ENCODE data around the gene IGSF21.
A peak's percentile ranks its signal among the peaks of the same experiment; 100 is the strongest.

Gene IGSF21

DNA sequence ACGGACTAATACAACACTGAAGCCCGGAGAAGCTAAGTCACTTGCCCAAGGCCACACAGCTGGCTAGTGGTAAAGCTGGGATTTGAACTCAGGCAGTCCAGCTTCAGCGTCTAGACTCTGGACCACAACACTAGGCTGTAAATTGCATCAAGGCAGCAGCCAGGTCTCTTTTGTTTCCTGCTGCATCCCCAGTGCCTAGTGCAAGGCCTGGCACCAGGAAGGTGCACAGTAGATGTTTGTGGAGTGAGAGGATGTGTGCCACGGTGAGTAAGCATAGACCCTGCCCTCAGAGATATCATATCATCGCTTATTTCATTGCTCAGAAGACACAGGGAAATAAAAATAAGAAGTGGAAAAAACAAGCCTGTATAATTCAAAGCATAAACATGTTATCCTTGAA, 40.9 kb downstream of the IGSF21 start:
- DNase-seq, result no peak

GRCh38 chr1:18149027-18149641, 41.5 kb downstream of the IGSF21 start:
- DNase-seq, result no peak

DNA sequence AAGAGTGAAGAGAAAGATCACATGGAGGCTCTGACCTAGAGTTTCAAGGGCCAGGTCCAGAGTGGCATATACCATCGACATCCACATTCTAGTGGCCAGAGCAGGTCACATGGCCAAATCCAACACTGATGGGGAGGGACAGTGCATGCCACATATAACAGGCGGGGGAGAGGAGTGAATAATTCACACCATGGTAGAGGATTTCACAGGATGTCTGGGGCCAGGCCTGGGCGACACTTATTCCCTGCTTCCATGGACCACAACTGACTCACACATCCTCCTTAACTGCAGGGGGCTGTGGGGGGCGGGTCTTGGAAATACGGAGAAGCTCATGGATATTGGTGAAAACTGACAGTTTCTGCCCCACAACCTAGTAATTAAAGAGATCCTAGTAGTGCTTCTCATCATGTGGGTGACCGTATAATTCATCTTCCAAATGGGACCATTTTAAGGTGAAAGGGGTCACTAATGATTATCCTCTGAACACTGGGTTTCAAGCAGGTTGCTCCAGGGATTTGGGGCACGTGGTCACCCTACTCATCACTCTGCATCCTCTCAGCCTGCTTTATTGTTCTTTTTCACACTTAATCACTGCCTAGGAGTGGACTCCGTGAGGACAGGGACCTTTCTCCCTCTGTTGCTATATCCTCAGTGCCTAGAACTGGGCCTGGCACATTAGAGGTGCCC, 44.0 kb downstream of the IGSF21 start:
- DNase-seq, result no peak

GRCh38 chr1:18154430-18155194, 47.0 kb downstream of the IGSF21 start:
- no peak for DNase-seq

DNA sequence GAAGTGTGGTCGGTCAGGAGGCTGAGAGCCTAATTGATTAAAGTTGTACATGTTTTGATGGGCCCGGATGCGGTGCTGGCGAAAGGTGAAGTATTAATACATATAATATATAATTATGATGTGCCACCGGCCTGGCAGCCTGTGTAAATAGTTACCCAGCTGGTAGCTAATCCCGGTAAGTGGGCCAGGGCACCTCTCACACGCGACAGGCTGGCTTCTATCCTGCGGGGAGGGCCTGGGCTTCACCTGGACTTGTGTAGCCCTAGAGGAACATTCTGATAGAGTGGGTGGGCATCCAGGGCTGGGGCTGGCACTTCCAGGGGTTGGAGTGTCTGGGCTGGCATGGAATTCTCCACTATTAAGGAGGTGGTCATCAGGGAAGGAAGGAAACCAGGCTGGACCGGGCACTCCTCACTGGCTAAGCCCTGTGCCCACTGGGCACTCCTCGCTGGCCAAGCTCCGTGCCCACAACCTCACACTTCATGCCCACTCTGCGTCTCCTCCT, 48.3 kb downstream of the IGSF21 start:
- no peak for DNase-seq

GRCh38 chr1:18157352-18157751, 49.8 kb downstream of the IGSF21 start:
- no peak for DNase-seq

GRCh38 chr1:18157968-18158367, 50.4 kb downstream of the IGSF21 start:
- no peak for DNase-seq

DNA sequence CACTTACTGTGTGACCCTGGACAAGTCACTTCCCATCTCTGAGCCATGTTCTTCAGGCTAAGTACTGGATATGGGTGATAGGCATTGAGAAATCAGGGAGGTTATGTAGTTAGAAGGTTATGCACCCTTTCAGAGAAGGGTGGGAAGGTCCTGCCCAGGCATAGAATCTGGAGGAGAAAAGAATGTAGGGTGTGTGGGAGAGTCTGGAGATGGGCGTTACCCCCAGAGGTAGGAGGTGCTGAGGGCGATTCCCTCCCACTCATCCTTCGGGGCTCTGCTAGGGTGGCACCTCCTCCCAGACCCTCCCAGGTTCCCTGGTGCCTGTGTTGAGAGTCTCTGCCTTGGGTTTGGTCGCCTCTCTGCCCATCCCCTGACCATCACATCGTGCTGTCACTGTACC, 51.1 kb downstream of the IGSF21 start:
- DNase-seq, result no peak

DNA sequence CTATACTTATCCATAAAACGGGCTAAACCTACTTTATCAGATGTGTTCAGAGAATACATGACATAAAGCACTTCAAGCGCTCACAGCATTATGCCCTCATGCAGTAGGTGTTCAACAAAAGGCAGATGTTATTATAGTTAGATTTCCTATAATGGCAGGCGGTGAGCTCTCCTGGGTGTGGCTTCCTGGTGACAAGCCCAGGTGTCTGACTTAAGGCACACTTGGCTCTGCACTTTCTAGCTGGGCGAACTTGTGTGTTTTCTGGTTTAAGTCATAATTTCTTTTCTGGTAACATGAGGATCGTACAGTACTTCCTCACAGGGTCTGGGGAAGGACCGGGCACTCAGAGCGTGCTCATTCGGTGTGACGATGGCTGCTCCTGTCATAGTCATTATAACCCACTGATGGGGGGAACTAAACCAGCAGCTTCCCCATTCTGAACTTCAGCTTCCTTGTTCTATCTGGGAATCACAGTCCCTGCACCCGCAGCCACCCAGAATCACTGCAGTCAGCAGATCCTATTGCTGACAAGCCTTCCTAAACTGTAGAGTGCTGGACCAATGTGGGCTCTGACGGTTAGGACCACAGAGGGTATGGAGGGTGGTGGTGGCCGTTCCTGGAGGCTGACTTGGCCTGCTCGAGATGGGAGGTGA, 52.8 kb downstream of the IGSF21 start:
- DNase-seq, result peak; percentile 92 to 96 (median 96)

DNA sequence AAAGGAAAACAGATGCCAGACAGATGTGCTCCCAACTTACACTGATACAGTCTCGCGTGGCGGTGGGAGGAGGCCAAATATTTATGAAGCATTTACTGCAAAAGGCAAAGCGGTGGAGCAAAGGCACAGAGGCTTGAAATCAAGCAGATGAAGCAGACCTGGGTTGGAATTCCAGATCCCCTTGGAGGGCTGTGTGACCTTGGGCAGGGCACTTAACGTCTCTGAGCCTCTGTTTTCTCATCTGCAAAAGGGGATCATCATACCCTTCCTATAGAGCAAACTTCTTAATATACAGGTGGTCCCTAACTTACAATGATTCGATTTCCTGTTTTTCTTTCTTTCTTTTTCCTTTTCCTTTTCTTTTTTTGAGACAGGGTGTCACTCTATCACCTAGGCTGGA, 54.1 kb downstream of the IGSF21 start:
- DNase-seq, result no peak

DNA sequence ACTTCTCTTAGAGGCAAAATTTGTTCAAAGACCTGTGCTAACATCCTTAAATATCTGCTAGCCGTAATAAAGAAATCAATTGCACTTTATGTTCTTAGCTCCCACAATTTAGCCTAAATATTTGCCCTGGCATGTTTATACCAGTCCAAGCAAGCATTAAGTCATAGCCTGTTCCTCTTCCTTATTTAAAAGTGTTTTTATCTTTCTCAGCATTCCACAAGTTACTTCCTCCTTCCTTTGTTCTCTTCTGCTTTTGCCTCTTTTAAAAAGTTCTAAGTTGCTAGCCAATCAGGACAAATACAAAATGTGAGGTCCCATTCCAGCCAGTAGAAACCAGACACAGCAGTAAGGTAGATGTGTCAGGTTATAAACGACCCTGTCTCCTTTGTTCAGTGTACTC, 58.0 kb downstream of the IGSF21 start:
- DNase-seq, result peak; percentile 14 to 30 (median 27)

GRCh38 chr1:18166341-18166740, 58.7 kb downstream of the IGSF21 start:
- DNase-seq, result no peak

GRCh38 chr1:18166929-18167328, 59.3 kb downstream of the IGSF21 start:
- DNase-seq, result no peak

DNA sequence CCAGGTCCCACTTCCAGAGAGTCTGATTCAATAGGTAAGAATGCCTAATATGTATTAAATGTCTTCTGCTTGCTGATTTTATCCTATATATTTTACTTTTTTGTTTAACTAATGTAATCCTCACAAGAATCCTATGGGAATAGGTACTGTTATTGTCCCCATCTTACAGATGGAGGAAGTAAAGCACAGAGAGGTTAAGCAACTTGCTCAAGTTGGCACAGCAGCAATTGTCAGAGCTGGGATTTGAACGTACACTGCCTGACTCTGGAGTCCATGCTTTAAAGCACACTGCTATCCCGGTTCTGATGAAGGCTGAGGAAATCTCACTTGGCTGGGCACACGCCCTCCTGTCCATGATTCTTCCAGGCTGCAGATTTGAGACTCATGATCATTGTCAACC, 62.8 kb downstream of the IGSF21 start:
- no peak for DNase-seq

- no peak for DNase-seq
These were observed 66.4 kb downstream of the IGSF21 start for GRCh38 chr1:18174037-18174436.

DNA sequence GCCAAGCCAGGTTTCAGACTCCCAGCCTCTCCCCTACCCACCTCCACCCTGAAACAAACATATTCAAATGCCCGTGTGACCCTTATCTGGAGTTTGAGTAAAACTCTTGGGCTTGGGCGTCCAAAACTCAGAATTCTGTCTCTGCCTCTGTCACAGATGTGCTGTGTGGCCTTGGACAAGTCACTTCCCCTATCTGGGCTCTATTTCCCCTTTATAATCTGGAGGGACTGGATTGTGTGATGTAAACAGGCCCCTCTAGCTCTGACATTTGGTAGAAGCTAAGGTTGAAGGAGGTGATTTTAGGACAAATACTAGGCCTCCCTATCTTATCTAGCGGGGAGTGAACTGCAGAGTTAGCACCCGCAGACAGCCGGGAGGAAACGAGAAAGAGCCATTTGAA, 67.5 kb downstream of the IGSF21 start:
- DNase-seq, result peak; percentile 25 to 46 (median 41)

GRCh38 chr1:18175530-18176377, 68.2 kb downstream of the IGSF21 start:
- DNase-seq, result no peak

- DNase-seq, result no peak
These were observed 69.0 kb downstream of the IGSF21 start for GRCh38 chr1:18176619-18177018.

DNA sequence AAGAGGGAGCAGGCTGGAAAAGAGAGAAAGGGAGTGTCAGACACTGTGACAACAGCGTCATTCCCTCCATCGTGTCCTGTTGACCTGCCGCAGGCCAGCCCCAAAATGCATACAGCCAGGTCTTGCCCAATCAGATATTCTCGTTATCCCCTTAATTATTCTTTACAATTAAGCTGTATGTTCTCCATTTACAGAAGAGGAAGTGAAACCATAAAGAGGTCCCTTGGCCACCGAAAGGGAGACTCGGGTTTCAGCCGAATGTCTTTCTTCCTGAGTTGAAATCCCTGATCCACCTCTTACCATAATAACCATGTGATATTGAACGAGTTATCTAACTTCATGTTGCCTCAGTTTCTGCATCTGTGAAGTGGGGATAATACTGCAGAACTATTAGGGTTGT, 70.5 kb downstream of the IGSF21 start:
- DNase-seq, result peak; percentile 62 to 70 (median 63)

- no peak for DNase-seq
These were observed 71.4 kb downstream of the IGSF21 start for GRCh38 chr1:18179009-18179408.

- DNase-seq, result peak; percentile 89 to 91 (median 91)
These were observed 75.0 kb downstream of the IGSF21 start for GRCh38 chr1:18182398-18183160.

DNA sequence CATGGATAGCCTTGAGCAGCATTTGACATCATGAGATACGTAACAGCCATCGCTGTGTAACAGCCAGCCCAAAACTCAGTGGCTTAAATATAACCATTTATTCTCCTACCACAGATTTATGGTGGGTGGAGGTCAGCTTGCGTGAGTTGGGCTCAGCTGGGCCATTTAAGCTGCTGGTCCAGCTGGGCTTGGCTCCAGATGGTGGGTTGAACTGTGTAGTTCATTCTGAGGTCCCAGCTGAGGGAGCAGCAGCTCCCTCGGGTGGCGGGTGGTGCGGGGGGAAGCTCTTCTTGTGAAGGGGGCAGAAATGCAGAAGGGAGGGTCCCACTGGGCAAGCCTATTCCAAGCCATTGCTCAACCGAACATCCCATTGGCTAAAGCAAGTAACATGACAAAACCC, 75.9 kb downstream of the IGSF21 start:
- no peak for DNase-seq

All from suppressor macrophage treated with lipopolysaccharide for 1 hour (primary cell).